Measurements from ENCODE around the gene IL11.
A peak's percentile ranks its signal among the peaks of the same experiment; 100 is the strongest.

The IL11 gene

GRCh38 chr19:55369653-55370304 is 484 bp downstream of the IL11 start:
- no peak for DNase-seq

- DNase-seq, result no peak
These were observed 1.3 kb downstream of the IL11 start for GRCh38 chr19:55368701-55369563.

- DNase-seq, result no peak
These were observed 2.2 kb downstream of the IL11 start for GRCh38 chr19:55368106-55368505.

- DNase-seq, result no peak
These were observed 3.5 kb downstream of the IL11 start for GRCh38 chr19:55366790-55367189.

GRCh38 chr19:55365964-55366363 is 4.3 kb downstream of the IL11 start:
- DNase-seq, result no peak

GRCh38 chr19:55365245-55365644 is 5.0 kb downstream of the IL11 start:
- no peak for DNase-seq

GRCh38 chr19:55362990-55363716 is 7.1 kb downstream of the IL11 start, which contains the start of gene GARIN5B:
Gene GARIN5B (minus strand): TSS chr19:55363260. CDS start chr19:55363066, 194 bp downstream.
- no peak for DNase-seq

GRCh38 chr19:55362174-55362989 is 7.9 kb downstream of the IL11 start:
- DNase-seq, result no peak

- DNase-seq, result no peak
These were observed 9.4 kb downstream of the IL11 start for GRCh38 chr19:55360902-55361301.

- DNase-seq, result no peak
These were observed 11.0 kb downstream of the IL11 start for GRCh38 chr19:55358943-55359908.

GRCh38 chr19:55358493-55358892 is 11.8 kb downstream of the IL11 start:
- DNase-seq, result no peak

GRCh38 chr19:55355213-55355821 is 14.9 kb downstream of the IL11 start:
- no peak for DNase-seq

GRCh38 chr19:55354698-55355212 is 15.5 kb downstream of the IL11 start, which contains the start of gene COX6B2:
Gene COX6B2 (minus strand): TSS chr19:55354719. CDS start chr19:55354521, 198 bp downstream.
- DNase-seq, result no peak

GRCh38 chr19:55353803-55354697 is 16.2 kb downstream of the IL11 start:
- DNase-seq, result peak; percentile 43

GRCh38 chr19:55353356-55353802 is 16.9 kb downstream of the IL11 start:
- DNase-seq, result no peak

GRCh38 chr19:55352549-55353145 is 17.6 kb downstream of the IL11 start:
- DNase-seq, result no peak

GRCh38 chr19:55352040-55352439 is 18.2 kb downstream of the IL11 start:
- DNase-seq, result no peak

- DNase-seq, result no peak
These were observed 19.5 kb downstream of the IL11 start for GRCh38 chr19:55350620-55351315.
